ENCODE data around the gene GANAB.
"Not testable (repeated sequence)": the region's sequence is repeated elsewhere in the genome, so short reads cannot be mapped to it uniquely, and the experiment has no call there.

GANAB gene

DNA sequence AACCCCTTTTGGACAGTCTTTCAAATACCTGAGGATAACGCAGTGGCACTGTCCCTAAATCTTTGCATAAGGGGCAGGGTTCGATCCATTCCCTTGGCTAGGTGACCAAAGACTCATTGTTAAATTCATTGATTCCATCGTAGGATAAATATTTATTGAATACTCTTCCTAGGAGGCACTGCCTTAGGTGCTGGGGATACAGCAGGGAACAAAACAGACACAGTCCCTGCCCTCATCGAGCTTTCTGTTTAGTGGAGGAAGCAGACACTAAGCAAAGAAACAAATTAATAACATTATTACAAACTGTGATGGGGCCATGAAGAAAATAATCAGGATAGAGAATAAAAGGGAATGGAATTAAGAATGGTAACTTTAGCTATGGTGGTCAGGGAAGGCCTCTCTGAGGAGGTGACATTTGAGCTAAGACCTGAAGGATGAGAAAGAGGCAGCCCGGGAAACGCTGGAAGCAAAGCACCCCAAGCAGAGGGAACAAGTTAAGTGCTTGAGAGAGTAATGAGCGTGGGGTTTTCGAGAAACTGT, 25.3 kb downstream of the GANAB start:
- DNase-seq = no peak

DNA sequence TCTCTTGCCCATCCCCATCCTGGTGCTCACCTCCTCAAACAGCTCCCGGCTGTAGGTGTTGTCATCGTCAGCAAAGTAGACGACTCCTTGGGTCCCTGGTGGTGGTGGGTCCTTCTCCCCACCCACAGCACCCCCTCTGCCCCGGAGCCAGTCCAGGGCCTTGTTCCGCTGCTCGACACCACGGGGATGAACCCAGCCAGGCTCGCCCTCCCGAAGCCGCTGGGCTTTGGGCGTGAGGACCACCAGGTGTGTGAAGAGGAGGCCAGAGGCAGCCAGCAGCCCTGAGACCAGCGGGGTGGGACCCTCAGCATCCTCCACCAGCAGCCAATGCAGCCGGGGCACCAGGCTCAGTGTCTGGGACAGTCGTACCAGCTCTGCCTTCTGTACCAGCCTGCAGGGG, 29.5 kb downstream of the GANAB start:
- not testable (repeated sequence) for DNase-seq

DNA sequence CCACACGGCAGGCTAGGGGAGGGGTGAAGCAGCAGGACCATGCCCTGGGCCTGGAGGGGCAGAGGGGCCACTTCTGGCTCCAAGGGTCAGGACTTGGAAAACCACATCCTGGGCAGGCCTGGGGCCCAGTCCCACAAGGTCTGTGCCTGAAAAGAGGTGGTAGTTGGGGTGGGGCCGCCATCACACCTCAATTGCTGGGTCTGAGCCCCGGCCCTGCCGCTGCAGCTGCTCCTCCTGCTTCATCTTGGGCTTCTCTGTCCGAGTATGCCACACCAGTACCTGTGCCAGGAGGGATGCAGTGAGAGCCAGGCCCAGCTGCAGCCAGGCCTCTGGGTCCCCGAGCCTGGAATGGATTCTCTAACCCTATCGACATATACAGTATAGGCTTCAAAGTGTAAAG, 30.9 kb downstream of the GANAB start:
- DNase-seq = no peak

DNA sequence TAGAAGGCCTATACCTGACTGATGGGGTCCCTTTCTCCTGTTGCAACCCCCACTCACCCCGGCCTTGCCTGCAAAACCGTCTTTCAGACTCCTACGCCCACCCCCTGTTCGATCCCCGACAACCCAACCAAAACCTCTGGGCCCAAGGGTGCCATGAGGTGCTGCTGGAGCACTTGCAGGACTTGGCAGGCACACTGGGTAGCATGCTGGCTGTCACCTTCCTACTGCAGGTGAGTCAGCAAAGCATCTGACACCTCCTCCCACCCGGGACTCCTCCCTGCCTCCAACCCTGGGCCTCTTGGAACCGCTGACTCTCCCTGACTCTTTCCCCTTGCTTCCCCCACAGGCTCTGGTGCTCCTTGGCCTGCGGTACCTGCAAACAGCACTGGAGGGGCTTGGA, 32.1 kb downstream of the GANAB start:
- DNase-seq = no peak

DNA sequence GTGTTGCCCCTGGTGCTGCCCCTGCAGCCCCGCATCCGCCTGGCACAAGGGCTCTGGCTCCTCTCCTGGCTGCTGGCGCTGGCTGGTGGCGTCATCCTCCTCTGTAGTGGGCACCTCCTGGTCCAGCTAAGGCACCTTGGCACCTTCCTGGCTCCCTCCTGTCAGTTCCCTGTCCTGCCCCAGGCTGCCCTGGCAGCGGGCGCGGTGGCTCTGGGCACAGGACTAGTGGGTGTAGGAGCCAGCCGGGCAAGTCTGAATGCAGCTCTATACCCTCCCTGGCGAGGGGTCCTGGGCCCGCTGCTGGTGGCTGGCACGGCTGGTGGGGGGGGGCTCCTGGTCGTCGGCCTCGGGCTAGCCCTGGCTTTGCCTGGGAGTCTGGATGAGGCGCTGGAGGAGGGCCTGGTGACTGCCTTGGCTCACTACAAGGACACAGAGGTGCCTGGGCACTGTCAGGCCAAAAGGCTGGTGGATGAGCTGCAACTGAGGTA, 33.1 kb downstream of the GANAB start:
- no peak for DNase-seq

DNA sequence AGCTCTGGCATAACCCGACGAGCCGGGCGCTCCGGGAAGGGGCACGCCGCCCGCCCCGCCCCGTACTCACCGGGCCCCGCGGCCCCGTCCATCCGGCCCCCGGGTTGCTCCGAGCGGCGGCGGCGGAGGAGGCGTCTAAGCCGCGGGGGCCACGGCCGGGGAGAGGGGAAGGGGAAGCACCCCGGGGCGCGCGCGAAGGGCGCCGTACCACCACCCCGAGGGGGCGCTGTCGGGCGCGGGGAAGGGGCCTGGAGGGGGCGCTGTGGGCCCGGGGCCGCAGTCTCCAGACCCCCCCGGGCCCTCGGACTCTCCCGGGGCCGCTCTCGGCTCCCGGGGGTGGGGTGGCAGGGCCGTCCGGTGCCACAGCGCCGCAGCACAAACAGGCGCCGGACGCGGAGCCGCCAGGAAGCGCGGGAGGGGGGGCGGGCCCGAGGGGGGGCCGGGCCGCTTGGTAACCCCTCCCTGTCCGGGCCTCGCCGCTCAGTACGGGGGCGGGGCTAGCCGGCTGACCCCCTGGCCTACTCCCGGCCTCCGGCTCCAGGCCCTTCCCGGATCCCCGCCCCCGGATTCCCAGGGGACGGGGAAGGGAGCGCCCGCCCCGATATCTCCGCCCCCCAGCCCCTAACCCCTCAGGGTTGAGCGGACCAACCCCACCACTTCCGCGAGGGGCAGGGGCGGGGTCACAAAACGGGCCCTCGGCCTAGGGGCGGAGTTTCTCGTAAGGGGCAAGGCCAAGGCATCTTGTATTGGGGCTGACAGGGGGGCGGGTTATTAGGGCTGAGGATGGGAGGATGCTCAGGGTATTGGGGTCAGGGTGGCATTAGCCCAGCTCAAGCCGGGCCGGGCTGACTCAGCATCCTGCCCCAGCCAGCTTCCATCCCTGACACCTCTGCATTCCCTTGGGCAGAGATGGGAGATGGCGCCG, 33.8 kb downstream of the GANAB start, which contains the start of the genes EML3 and ROM1:
EML3 (minus strand) TSS at position 410 of the 925 bp plus-strand sequence; CDS start at position 92, 318 bp downstream.
ROM1 (plus strand) TSS at position 892 of the 925 bp plus-strand sequence; CDS start at position 917, 25 bp downstream.
- peak; percentile 49 for DNase-seq

DNA sequence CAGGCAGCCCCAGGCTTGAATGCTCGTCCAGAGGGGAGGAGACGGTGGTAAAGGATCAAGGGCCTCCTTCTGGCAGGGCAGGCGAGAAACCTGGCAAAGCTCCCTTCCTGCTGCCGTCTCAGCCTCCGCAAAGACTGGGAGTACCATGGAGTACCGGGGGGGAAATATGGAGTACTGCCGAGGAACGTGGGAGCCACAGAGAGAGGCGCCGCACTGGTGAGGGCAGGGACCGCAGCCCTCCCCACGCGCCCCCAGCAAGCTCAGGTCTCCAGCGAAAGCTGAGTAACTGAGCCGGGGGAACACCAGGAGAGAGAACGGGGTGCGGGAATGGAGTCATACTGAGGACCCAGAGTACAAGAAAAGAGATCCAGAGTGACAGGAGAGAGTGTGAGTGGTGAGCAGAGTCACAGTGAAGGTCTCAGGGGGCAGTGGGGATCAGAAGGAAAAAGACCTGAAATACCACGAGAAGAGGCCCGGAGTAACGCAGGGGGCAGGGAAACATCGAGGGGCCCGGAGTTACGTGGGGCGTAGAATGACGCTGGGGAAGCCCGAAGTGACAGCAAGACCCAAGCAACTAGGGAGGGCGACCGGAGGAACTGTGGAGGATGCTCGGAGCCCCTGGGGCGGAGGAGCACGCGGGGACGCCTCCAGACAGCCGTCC, 34.6 kb downstream of the GANAB start:
- peak; percentile 39 for DNase-seq

DNA sequence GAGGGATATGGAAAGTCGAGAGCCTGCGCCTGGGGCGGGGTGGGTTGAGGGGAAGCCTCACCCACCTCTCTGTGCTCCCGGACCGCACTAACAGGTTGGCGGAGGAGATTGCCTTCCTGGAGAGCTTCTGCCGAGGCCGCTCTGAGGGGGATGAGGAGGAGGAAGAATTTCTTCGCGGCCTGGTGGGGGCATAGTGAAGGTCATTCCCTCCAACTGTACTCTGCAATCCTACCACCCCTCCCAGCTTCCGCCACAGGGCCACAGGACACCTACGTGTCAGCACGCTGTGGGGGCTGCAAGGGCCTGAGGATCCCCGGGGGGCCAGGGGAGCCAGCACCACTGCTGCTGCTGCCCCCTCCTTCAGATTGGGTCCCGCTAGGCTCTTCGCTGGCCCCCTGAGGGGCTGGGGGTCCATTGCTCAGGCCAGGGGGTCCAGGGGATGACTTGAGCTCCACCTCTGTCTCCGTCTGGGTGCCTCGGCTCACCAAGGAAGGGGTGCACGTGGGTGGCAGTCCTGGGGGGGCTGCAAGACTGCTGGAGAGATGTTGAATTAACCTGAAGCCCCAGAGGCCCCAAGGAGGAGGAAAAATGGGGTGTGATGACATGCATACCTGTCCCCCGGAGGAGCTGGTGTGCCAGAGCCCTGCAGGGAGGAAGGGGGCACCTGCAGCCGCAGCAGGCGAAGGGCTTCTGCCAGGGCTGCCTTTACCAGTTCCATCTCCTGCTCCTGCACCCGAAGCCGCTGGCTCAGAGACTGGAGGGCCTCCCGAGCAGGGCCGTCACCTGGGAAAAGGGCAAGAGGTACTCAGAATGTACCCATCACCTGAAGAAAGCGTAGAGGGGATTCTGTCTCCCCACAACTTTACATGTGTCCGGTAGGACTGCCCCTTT, 35.4 kb downstream of the GANAB start:
- no peak for DNase-seq

DNA sequence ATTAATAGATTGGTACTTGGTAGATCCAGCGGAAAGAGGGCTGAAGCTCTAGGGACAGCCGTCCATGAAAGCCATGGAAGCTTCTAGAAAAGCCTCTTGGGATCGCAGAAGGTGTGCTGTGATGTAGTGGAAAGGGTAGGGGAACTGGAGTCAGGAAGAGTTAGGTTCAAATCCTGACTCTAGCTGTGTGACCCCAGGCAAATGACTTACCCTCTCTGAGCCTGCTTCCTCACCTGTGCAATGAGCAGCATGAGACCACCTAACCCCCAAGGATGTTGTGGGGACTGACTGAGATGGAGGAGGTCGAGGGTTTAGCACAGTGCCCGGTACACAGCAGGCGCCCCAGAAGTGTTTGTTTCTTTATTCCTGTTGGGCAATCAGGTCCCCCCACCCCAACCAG, 36.0 kb downstream of the GANAB start:
- DNase-seq = no peak

DNA sequence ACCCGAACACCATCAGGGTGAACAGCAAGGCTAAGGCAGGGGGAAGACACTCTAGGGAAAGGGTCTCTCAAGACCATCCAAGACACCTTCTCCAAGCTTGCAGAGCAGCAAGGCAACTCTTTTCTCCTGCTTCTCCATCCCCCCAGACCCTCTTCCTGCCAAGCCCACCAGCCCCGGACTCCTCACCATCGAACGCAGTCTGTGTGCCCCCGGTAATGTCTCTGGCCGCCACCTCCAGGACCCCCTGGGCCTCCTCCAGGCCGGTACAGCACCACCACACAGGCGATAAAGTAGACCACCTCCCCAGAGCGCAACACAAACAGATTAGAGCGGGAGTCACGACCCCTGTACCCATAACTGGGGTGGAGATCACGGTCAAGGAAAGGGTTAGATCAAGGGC, 37.6 kb downstream of the GANAB start:
- DNase-seq = no peak

DNA sequence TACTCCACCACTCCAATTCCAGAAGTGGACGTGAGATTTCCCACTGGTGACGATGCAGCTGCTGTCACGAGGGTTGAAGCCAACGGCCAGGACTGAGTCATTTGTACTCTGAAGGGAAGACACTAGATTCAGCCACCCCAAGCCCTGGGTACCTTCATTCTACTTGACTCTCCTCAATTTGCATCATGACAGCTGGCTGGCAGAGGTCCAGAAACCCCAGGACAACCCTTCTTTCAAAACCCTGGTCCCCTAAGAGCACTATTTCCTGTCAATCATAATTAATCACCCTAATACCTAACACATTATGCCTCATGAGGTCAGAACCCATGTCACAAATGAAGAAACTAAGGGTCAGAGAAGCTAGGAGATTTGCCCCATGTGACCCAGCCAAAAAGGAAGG, 38.7 kb downstream of the GANAB start:
- DNase-seq = no peak

DNA sequence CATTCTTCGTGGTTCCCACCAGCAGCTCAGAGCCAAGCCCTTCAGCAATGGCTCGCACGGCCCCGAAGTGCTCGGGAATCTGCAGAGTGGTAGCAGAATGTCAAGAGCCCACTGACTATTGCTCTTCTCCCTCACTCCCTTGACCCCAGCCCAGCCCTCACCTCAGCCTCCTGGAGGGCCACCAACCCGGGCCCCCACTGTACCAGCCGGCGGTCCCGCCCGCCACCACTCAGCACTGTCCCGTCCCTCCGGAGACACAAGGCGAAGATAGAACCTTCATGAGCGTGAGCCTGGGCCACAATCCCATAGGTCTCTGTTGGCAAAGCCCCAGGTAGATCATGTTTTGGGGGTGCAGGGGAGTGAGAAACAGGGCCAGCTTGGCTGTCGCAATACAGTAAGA, 40.5 kb downstream of the GANAB start:
- no peak for DNase-seq

DNA sequence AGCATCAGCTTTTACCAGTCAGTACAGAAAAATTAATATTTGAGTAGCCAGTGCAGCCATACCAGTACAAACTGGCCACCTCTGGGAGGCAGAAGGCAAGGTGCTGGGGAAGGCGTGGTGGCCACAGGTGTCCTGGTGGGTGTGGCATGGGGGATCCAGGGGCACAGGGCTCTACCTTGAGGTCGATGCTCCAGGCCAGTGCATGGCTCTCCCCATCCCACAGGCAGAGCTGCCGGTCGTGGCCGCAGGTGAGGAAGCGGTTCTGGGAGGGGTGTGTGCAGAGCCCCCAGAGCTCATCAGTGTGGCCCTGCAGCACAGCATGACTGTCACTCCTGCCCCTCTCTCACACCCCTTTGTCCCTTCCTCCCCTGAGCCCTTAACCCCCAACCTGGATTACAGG, 40.9 kb downstream of the GANAB start:
- no peak for DNase-seq

DNA sequence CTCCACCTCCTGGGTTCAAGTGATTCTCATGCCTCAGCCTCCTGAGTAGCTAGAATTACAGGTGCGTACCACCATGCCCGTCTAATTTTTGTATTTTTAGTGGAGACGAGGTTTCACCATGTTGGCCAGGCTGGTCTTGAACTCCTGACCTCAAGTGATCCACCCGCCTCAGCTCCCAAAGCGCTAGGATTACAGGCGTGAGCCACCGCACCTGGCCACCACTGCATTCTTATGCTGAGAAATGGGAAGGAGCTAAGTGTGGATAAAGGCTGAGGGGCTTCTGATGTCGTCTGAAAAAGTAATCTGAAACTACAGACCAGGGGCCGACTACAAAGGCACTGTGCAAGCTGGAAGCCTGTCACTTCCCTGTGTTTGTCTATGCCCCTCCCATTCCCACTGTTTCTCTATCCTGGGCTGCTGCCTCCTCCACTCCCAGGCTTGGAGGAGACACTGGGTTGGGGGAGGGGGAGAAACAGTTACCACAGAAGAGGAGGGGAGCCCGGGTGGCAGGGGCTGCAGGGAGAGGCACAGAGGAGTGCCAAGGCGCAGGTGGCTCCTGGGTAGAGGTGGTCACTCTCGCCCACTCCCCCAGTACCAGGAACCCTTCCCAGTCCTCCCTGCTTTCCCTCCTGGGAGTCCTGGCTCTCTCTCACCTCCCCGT, 41.8 kb downstream of the GANAB start:
- DNase-seq = no peak

DNA sequence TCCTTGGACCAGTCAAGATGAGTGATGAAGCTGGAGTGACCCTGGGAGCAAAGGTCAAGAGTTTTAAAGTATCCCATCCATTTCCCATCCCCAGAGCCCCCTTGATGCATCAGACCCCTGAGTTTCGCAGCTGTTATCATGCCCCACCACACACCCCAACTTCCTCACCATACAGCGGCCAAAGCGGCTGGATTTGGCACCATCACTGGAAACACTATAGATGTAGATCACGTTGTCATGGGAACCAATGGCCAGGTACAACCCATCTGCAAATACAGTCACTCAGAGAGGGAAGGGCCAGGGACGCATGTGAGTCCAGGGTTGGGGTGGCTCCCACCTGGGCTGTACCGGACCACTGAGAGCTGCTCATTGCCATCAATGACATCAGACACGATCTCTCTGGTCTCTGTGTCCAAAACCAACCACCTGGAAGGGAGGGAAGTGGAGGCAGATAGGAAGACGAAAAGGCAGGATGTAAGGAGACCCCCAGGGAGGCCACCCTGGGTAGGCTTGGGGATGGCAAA, 42.6 kb downstream of the GANAB start:
- no peak for DNase-seq

DNA sequence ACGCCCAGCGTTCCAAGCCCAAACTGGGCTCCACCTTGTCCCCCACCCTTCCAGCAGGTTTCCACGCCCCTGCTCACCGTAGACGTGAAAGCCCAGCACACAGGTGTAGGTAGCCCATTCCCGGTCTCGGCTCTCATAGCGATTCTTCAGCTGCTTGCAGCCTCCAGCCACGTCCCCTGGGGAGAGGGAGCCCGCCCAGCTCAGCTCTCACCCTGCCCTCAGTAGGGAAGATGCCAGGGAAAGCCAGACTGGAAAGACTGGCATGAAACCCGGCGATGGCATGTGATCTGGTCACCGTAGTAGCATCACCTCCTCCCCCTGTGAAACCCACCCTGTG, 43.4 kb downstream of the GANAB start:
- DNase-seq = no peak

DNA sequence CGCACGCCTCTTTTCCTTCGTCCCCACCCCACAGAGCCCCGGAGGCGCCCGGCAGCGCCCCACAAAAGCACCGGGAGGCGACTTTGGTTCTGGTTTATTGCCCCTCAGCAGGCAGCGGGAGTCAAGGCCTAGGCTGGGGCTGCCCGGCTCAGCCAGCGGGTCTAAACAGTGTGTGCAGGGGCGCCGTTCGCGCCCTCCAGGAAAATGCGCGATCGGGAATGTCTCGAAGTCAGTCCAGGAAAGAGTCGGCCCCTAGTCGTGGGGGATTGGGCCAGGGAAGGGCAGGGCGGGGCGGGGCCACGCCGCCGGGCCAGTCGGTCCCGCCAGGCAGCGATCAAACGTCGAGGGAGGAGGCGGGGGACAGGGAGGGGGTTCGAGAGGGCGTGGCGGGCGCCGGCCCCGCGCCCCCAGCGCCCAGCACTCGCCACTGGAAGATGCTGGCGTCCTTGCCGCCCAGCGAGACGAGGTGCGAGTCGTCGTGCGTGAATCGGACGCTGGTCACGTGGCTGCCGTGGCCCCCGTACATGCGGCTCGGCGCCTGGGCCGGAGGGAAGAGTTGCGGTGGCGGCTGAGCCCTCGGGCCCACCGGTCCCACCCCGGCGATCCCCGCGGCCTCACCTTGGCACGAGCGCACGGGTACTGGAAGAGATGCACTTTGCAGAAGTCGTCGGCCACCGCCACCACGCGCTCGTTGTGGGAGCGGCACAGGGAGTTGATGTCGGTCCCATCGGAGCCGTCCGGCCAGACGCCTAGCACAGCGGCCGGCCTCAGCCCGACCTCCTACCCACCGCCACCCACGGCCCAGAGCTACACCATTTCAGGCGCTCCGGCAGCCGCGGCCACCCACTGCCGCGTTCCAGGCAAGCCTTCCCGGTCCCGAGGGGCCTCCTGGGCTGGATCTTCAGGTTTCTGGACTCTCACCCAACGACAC, 44.0 kb downstream of the GANAB start:
- DNase-seq = peak; percentile 39

DNA sequence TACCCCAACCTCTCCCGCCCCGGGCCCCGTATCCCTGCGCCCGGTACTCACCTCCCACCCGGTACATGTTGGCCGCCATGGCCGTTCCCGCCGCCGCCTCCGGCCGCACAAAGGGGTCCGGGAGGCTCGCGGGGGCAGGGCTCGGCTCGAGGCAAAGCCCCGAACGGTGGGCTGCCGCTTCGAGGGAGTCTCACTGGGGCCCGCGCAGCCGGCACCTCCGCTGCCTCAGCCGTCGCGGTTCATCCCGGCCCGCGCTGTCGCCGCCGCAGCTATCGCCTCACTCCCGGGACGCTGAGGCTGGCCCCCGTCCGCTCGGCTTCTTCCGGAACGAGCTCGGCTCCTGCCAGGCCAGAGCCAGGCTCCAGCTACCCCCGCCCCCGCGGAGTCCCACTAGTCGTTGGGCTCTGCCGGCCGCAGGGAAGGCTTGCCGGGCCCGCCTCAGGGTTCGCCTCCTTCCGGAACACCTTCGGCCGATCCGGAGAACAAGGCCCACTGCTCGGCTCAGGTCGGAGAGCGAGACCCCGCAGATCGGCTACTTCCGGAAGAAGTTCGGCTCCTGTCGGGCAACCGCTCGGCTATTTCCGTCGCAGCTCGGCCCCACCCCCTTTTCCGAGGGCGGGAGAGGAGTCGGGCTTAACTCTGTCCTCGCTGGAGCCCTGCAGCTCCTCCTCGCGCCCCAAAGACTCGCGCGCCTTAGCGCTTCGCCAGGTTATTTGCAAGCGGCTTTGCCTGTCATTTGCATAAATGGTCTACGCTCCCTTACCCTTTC, 44.9 kb downstream of the GANAB start, which contains the start of gene MTA2:
MTA2 (minus strand) TSS at position 494 of the 769 bp plus-strand sequence; CDS start at position 79, 415 bp downstream.
- peak; percentile 92 for DNase-seq

DNA sequence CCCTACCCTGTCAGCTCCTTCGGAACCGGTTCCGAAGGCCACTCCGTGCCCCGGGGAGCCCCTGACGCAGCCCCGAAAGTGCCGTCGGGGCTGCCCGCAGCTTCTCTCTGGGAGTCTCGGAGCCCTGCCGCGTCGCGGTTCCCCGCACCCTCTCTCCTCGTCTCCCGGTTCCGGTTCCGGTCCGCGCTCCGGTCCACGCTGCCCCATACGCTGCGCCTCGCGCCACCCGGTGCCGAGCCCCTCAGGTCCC, 45.4 kb downstream of the GANAB start:
- DNase-seq = peak; percentile 16
